NCI-H1105 (cell line): ENCODE measurements around the gene TMEM101.
"Not testable (repeated sequence)": the region's sequence is repeated elsewhere in the genome, so short reads cannot be mapped to it uniquely, and the experiment has no call there.

Experiments used
- DNase-seq: peaks from one replicate; lab custom pipeline; 2025; lab: John Stamatoyannopoulos, UW

Gene TMEM101

GRCh38 chr17:44014437-44015172 lies at the start of gene TMEM101:
TSS of gene TMEM101 (minus strand) at chr17:44014963. CDS start at chr17:44014952, 11 bp downstream.
- peak; percentile 80 for DNase-seq

- DNase-seq = no peak
These were observed 49.2 kb upstream of the TMEM101 start for GRCh38 chr17:44063704-44064639.

- DNase-seq = no peak
These were observed 48.1 kb upstream of the TMEM101 start for GRCh38 chr17:44062871-44063270.

GRCh38 chr17:44061446-44061845 lies 46.7 kb upstream of the TMEM101 start:
- DNase-seq = no peak

GRCh38 chr17:44059101-44059892 lies 44.5 kb upstream of the TMEM101 start:
- no peak for DNase-seq

- DNase-seq = peak; percentile 46
These were observed 38.5 kb upstream of the TMEM101 start for GRCh38 chr17:44053125-44053872.

- no peak for DNase-seq
These were observed 34.7 kb upstream of the TMEM101 start for GRCh38 chr17:44049294-44050060.

- not testable (repeated sequence) for DNase-seq
These were observed 32.1 kb upstream of the TMEM101 start for GRCh38 chr17:44046893-44047292.

GRCh38 chr17:44045486-44045885 lies 30.7 kb upstream of the TMEM101 start:
- no peak for DNase-seq

- DNase-seq = no peak
These were observed 29.3 kb upstream of the TMEM101 start for GRCh38 chr17:44044071-44044470.

GRCh38 chr17:44043272-44043696 lies 28.5 kb upstream of the TMEM101 start:
- no peak for DNase-seq

GRCh38 chr17:44039829-44040635 lies 25.3 kb upstream of the TMEM101 start:
- no peak for DNase-seq

GRCh38 chr17:44038604-44039011 lies 23.8 kb upstream of the TMEM101 start:
- DNase-seq = no peak

- DNase-seq = no peak
These were observed 22.7 kb upstream of the TMEM101 start for GRCh38 chr17:44037471-44037870.

- not testable (repeated sequence) for DNase-seq
These were observed 19.9 kb upstream of the TMEM101 start for GRCh38 chr17:44034688-44035087.

- no peak for DNase-seq
These were observed 19.2 kb upstream of the TMEM101 start for GRCh38 chr17:44033861-44034408.

- no peak for DNase-seq
These were observed 15.7 kb upstream of the TMEM101 start for GRCh38 chr17:44030482-44030881.

GRCh38 chr17:44029736-44030135 lies 15.0 kb upstream of the TMEM101 start:
- DNase-seq = no peak

- peak; percentile 13 for DNase-seq
These were observed 10.1 kb upstream of the TMEM101 start for GRCh38 chr17:44024853-44025252.
